Measurements from ENCODE around the gene ATP8B2.
"Not testable (repeated sequence)": the region's sequence is repeated elsewhere in the genome, so short reads cannot be mapped to it uniquely, and the experiment has no call there.

Gene ATP8B2

GRCh38 chr1:154313066-154313356 is 12.3 kb upstream of the ATP8B2 start:
- no peaks in the 10 kb centered on the region for H3K36me3 ChIP-seq
- TF ChIP-seq, protein P1, sequence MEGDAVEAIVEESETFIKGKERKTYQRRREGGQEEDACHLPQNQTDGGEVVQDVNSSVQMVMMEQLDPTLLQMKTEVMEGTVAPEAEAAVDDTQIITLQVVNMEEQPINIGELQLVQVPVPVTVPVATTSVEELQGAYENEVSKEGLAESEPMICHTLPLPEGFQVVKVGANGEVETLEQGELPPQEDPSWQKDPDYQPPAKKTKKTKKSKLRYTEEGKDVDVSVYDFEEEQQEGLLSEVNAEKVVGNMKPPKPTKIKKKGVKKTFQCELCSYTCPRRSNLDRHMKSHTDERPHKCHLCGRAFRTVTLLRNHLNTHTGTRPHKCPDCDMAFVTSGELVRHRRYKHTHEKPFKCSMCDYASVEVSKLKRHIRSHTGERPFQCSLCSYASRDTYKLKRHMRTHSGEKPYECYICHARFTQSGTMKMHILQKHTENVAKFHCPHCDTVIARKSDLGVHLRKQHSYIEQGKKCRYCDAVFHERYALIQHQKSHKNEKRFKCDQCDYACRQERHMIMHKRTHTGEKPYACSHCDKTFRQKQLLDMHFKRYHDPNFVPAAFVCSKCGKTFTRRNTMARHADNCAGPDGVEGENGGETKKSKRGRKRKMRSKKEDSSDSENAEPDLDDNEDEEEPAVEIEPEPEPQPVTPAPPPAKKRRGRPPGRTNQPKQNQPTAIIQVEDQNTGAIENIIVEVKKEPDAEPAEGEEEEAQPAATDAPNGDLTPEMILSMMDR (IDR thresholded peaks at IDR 0.05): no peak
- H3K4me1 ChIP-seq (ENCODE audit: control insufficient read depth in 1 of 2, insufficient read depth in 1 of 2, low read depth in 1 of 2, low read length in 1 of 2): no peaks in the 10 kb centered on the region
- peaks cover 4% of the 10 kb centered on the region for H3K9me3 ChIP-seq
- H3K27ac ChIP-seq: no peak overlapping the region
- H3K27me3 ChIP-seq: peaks cover 14% of the 10 kb centered on the region
- no peak overlapping the region for H3K4me3 ChIP-seq (ENCODE audit: low read depth in 1 of 2, low read length in 1 of 2)

DNA sequence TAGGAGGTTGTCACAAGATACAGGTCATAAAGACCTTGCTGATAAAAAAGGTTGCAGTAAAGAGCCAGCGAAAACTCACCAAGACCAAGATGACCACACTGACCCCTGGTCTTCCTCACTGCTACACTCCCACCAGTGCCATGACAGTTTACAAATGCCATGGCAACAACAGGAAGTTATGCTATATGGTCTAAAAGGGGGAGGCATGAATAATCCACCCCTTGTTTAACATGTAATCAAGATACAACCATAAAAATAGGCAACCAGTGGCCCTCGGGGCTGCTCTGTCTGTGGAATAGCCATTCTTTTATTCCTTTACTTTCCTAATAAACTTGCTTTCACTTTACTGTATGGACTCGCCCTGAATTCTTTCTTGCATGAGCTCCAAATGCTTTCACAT is 11.1 kb upstream of the ATP8B2 start:
- not testable (repeated sequence) for H3K4me3 ChIP-seq (ENCODE audit: low read depth in 1 of 2, low read length in 1 of 2)

DNA sequence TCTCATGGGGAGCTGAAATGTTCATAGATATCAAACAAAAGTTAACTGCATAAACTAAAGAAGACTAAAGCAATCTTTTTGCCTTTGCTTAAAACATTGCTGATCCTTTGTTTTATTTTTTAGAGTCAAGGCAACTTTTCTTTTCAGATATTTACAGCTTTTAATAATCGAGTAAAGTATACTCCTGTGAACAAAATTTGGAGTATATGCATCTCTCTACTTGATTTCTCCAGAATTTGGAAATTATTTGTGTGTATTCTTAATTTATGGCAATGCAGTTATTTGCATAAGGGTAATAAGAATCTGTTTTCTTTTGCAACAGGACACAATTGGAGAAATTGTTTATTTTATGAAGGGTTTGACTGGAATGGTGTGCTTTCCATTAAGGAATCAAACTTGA is 8.6 kb upstream of the ATP8B2 start:
- Histone ChIP-seq H3K4me3 (ENCODE audit: low read depth in 1 of 2, low read length in 1 of 2) (no peak overlapping the region), H3K27me3 (peaks cover 37% of the 10 kb centered on the region), H3K9me3 (peaks cover 4% of the 10 kb centered on the region), H3K4me1 (ENCODE audit: control insufficient read depth in 1 of 2, insufficient read depth in 1 of 2, low read depth in 1 of 2, low read length in 1 of 2) (no peaks in the 10 kb centered on the region), H3K27ac (no peak overlapping the region), H3K36me3 (no peaks in the 10 kb centered on the region)
- TF ChIP-seq, protein P1 (IDR thresholded peaks at IDR 0.05): no peak

More for the DNA sequence above, 11.1 kb upstream of the ATP8B2 start:
- H3K4me1 ChIP-seq (ENCODE audit: control insufficient read depth in 1 of 2, insufficient read depth in 1 of 2, low read depth in 1 of 2, low read length in 1 of 2); H3K36me3 ChIP-seq; H3K9me3 ChIP-seq; H3K27ac ChIP-seq: not testable (repeated sequence)
- peaks cover 18% of the 10 kb centered on the region for H3K27me3 ChIP-seq

- TF ChIP-seq, protein P1 (IDR thresholded peaks at IDR 0.05): no peak
- peaks cover 54% of the 10 kb centered on the region for H3K27me3 ChIP-seq
- peaks cover 4% of the 10 kb centered on the region for H3K9me3 ChIP-seq
- no peak overlapping the region for H3K4me3 ChIP-seq (ENCODE audit: low read depth in 1 of 2, low read length in 1 of 2)
- H3K36me3 ChIP-seq: no peaks in the 10 kb centered on the region
- H3K4me1 ChIP-seq (ENCODE audit: control insufficient read depth in 1 of 2, insufficient read depth in 1 of 2, low read depth in 1 of 2, low read length in 1 of 2): no peaks in the 10 kb centered on the region
- H3K27ac ChIP-seq: no peak overlapping the region
Measured at GRCh38 chr1:154318386-154318785, 6.9 kb upstream of the ATP8B2 start.

- no peaks in the 10 kb centered on the region for H3K36me3 ChIP-seq
- no peak within 1 kb of the TSS for H3K4me3 ChIP-seq (ENCODE audit: low read depth in 1 of 2, low read length in 1 of 2)
- TF ChIP-seq, protein P1 (IDR thresholded peaks at IDR 0.05): no peak
- H3K27me3 ChIP-seq: peaks cover 81% of the 10 kb centered on the region
- no peak within 1 kb of the TSS for H3K27ac ChIP-seq
- H3K4me1 ChIP-seq (ENCODE audit: control insufficient read depth in 1 of 2, insufficient read depth in 1 of 2, low read depth in 1 of 2, low read length in 1 of 2): peaks cover 13 to 19% of the 10 kb centered on the region in 2 experiments
- peaks cover 4% of the 10 kb centered on the region for H3K9me3 ChIP-seq
Measured at GRCh38 chr1:154320882-154321608, 4.3 kb upstream of the ATP8B2 start, which contains the start of gene AQP10. Gene AQP10 (plus strand): TSS chr1:154321093. CDS start chr1:154321156, 63 bp downstream.

GRCh38 chr1:154321609-154321934 is 3.8 kb upstream of the ATP8B2 start:
- not testable (repeated sequence) for H3K36me3 ChIP-seq; H3K4me3 ChIP-seq (ENCODE audit: low read depth in 1 of 2, low read length in 1 of 2); H3K9me3 ChIP-seq; H3K27ac ChIP-seq
- Histone ChIP-seq H3K4me1 (ENCODE audit: control insufficient read depth in 1 of 2, insufficient read depth in 1 of 2, low read depth in 1 of 2, low read length in 1 of 2) (peaks cover 16 to 24% of the 10 kb centered on the region in 2 experiments), H3K27me3 (peaks cover 84% of the 10 kb centered on the region)

Measured in neutrophil (primary cell).